Panc1 (cell line): ENCODE results near the gene INPP4B. TPM values are rescaled to one million over a fixed set of nuclear protein-coding genes. Genes with fewer than 3 reads are reported as not detected.

Source experiments
- ATAC-seq: fragments of 200-7000 bp; cut with Tn5 transposase; 2 replicates; pipeline ENCODE4 v1.9.1; 2020; ENCODE audit warnings: mild to moderate bottlenecking, moderate library complexity
- BruUV-seq: library from RNA; stranded (reverse); fragments of 400-500 nt; replicated peaks from 2 replicates; lab custom pipeline; 2021; lab: Mats Ljungman, UMichigan
- CTCF ChIA-PET: fragments of 300-600 bp; sonication (Branson Sonifier 250); formaldehyde crosslinking; loops from one replicate; lab custom pipeline; 2022; ENCODE audit warnings: antibody characterized with exemption; lab: Charles Lee
- POLR2A ChIA-PET: fragments of 300-600 bp; sonication (Branson Sonifier 250); formaldehyde crosslinking; loops from one replicate; lab custom pipeline; 2022; ENCODE audit warnings: antibody characterized with exemption; lab: Charles Lee
- DNase-seq: peaks from one replicate; pipeline ENCODE4 v3.0.0-alpha.2; 2010; ENCODE audit warnings: low read depth, low spot score
- H3K27ac ChIP-seq: 2 replicates; pipeline ENCODE4 v1.5.1; 2011; ENCODE audit warnings: mild to moderate bottlenecking, low read length, inconsistent platforms
- H3K27me3 ChIP-seq: fragments of 200-500 bp; sonication (Bioruptor generic); 2 replicates; pipeline ENCODE4 v1.6.0; 2014; ENCODE audit warnings: low read length, inconsistent platforms; ENCODE audit not compliant: control insufficient read depth, insufficient read depth
- H3K36me3 ChIP-seq: fragments of 200-500 bp; sonication (Bioruptor generic); 2 replicates; pipeline ENCODE4 v1.5.1; 2014; ENCODE audit warnings: inconsistent platforms, mild to moderate bottlenecking, low read length, moderate library complexity; ENCODE audit not compliant: control insufficient read depth, insufficient read depth
- H3K4me1 ChIP-seq: 2 replicates; pipeline ENCODE4 v1.5.1; 2011; ENCODE audit warnings: inconsistent platforms, mild to moderate bottlenecking, low read length, moderate library complexity; ENCODE audit not compliant: control insufficient read depth, insufficient read depth
- H3K4me3 ChIP-seq, 2 experiments: 2 replicates each; pipeline ENCODE4 v1.5.1; 2011 to 2012; ENCODE audit warnings: low read depth in 2 of 2, low read length in 2 of 2, mild to moderate bottlenecking in 2 of 2, inconsistent platforms in 1 of 2, moderate library complexity in 1 of 2
- H3K9me3 ChIP-seq: fragments of 200-500 bp; sonication (Bioruptor generic); 2 replicates; pipeline ENCODE4 v1.5.1; 2014; ENCODE audit warnings: low read depth, mild to moderate bottlenecking, inconsistent platforms, low read length, moderate library complexity; ENCODE audit not compliant: control insufficient read depth, insufficient read depth
- CTCF ChIP-seq: fragments of 450-650 bp; IDR thresholded peaks from 2 replicates; pipeline ENCODE4 v1.5.1; 2017; ENCODE audit warnings: mild to moderate bottlenecking
- POLR2AphosphoS5 ChIP-seq: IDR thresholded peaks from 2 replicates; pipeline ENCODE4 v1.6.1; 2012; ENCODE audit warnings: mild to moderate bottlenecking, low read depth, low read length, moderate library complexity
- REST ChIP-seq, 2 experiments: IDR thresholded peaks; 2 replicates each; pipeline ENCODE4 v1.6.1; 2011 to 2012; ENCODE audit warnings: low read depth in 2 of 2, control low read depth in 1 of 2, low read length in 1 of 2, mild to moderate bottlenecking in 1 of 2, moderate library complexity in 1 of 2; ENCODE audit not compliant: insufficient read depth in 1 of 2
- SIN3A ChIP-seq: IDR thresholded peaks from 2 replicates; pipeline ENCODE4 v1.6.1; 2012; ENCODE audit warnings: low read depth, mild to moderate bottlenecking, low read length, moderate library complexity, borderline replicate concordance; ENCODE audit not compliant: insufficient read depth
- TCF7L2 ChIP-seq: IDR thresholded peaks from 2 replicates; pipeline ENCODE4 v1.6.1; 2011; ENCODE audit warnings: mild to moderate bottlenecking, low read depth, low read length, inconsistent platforms
- in situ Hi-C: cut with HindIII; loops from 2 replicates; pipeline ENCODE4 v1.10.0; 2016; ENCODE audit warnings: low sequenced_read_pairs, low pct_unique_long_range_greater_than_20kb
- intact Hi-C: fragments of 100-400 bp; cut with micrococcal nuclease; formaldehyde crosslinking; loops from one replicate; pipeline ENCODE4 v1.10.0; 2022; ENCODE audit not compliant: unreplicated experiment
- total RNA-seq: library from RNA; stranded (reverse); gene quantifications from one replicate; pipeline ENCODE4 v1.2.1, GENCODE V29; 2021; ENCODE audit not compliant: unreplicated experiment

INPP4B gene
- total RNA-seq, 1 experiment from 2014 or later: 4.5 TPM

GRCh38 chr4:142418697-142419096 lies 427.4 kb downstream of the INPP4B start:
- Histone ChIP-seq H3K4me3 (no peak overlapping the region), H3K9me3 (no peaks in the 10 kb centered on the region), H3K27ac (no peak overlapping the region), H3K27me3 (no peaks in the 10 kb centered on the region), H3K36me3 (no peaks in the 10 kb centered on the region), H3K4me1 (no peaks in the 10 kb centered on the region)
- ChIA-PET POLR2A (no interaction called here), CTCF (no interaction called here)
- no TSS peak for BruUV-seq
- in situ Hi-C loops: no loop called here
- ATAC-seq (no peak), DNase-seq (no peak)
- intact Hi-C loops: no loop called here
- TF ChIP-seq CTCF (no peak), TCF7L2 (no peak), REST (IDR thresholded peaks at IDR 0.05; ENCODE audit: insufficient read depth in 1 of 2, low read depth in 2 of 2, low read length in 1 of 2) (no peak), SIN3A (no peak), POLR2AphosphoS5 (no peak)

DNA sequence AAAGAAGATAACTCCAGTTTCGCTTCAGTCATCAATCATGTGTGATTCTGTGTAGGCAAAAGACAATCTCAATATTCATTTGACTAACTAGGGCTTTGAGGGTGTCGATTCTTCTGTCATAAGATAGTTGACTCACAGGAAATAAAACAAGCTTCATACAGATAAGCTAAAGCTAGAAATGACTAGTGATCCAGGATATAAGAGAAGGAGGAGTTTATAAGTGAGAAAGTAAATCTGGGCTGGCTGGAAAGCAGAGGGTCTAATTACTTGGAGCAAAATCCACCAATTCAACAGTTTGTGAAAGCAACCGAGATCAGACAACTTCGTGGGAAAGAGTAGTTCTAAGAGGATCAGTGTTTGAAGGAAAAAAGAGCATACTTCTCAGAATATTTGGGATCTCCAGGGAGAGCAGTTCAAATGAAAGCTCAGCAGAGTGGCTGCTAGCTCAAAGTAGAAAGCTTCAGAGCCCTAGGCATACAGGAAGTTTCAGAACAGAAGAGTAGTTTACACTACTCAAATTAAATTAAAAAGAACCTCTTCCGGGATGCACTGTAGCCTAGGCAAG lies 429.3 kb downstream of the INPP4B start:
- H3K4me3 ChIP-seq: no peak overlapping the region
- BruUV-seq: no TSS peak
- intact Hi-C loops (no loop called here), in situ Hi-C loops (no loop called here)
- no peak for TF ChIP-seq TCF7L2
- no peak for TF ChIP-seq REST (IDR thresholded peaks at IDR 0.05; ENCODE audit: insufficient read depth in 1 of 2, low read depth in 2 of 2, low read length in 1 of 2)
- no peak for TF ChIP-seq CTCF
- no peak for TF ChIP-seq SIN3A
- no peak for TF ChIP-seq POLR2AphosphoS5
- no peaks in the 10 kb centered on the region for H3K4me1 ChIP-seq
- no peak overlapping the region for H3K27ac ChIP-seq
- no peaks in the 10 kb centered on the region for H3K9me3 ChIP-seq
- no peaks in the 10 kb centered on the region for H3K36me3 ChIP-seq
- CTCF ChIA-PET: interaction anchor here (0.5 kb wide), 1 partner anchor 98 kb away, joined by 7 read pairs; no protein-coding TSS in a partner anchor
- DNase-seq: no peak
- H3K27me3 ChIP-seq: no peaks in the 10 kb centered on the region
- no peak for ATAC-seq
- POLR2A ChIA-PET: no interaction called here
